Dermis blood vessel endothelial cell (primary cell): ENCODE measurements around the gene SHISA7. TPM values are rescaled to one million over a fixed set of nuclear protein-coding genes. Genes with fewer than 3 reads are reported as not detected.
"Not testable (repeated sequence)": the region's sequence is repeated elsewhere in the genome, so short reads cannot be mapped to it uniquely, and the experiment has no call there.

Source experiments
- DNase-seq: peaks from one replicate; pipeline ENCODE4 v3.0.0; 2010
- total RNA-seq: library from RNA; depleted of rRNA; stranded (reverse); fragments of >200 nt; gene quantifications from 2 replicates; pipeline ENCODE4 v1.2.3, GENCODE V29; 2014

Gene SHISA7
- total RNA-seq, 1 donor from 2014 or later, result not detected

DNA sequence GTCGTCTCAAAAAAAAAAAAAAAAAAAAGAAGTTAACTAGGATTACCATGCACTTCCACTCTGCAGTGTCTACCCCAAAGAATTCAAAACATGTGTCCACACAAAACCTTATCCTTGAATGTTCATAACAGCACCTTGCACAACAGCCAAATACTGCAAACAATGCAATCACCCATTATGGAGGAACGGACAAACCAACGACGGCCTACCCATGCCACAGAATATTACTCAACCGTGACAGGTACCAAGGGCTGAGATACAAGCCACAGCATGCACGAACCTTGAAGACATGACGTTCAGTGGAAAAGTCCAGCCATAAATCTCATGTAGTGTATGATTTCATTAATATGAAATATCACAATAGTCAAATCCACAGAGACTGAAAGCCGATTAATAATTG is 3.0 kb upstream of the SHISA7 start:
- DNase-seq, result no peak

DNA sequence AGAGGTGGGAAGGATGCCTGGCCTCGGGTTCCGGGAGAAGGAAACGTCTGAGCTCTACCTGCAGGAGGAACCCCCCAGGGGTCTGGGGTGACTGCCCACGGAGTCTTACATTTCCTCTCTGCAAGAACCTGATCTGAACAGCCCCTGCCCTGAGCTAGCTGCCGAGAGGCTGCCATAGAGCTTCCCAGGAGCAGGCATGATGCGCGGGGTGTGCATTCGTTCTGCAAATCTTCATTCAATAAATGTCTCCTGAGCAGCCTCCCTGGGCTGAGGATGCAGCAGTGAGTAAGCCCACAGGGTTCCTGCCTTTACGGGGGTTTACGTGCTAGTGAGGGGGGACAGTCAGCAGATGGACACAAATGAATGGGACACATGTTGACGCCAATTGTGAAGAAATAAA is 1.5 kb upstream of the SHISA7 start:
- no peak for DNase-seq

DNA sequence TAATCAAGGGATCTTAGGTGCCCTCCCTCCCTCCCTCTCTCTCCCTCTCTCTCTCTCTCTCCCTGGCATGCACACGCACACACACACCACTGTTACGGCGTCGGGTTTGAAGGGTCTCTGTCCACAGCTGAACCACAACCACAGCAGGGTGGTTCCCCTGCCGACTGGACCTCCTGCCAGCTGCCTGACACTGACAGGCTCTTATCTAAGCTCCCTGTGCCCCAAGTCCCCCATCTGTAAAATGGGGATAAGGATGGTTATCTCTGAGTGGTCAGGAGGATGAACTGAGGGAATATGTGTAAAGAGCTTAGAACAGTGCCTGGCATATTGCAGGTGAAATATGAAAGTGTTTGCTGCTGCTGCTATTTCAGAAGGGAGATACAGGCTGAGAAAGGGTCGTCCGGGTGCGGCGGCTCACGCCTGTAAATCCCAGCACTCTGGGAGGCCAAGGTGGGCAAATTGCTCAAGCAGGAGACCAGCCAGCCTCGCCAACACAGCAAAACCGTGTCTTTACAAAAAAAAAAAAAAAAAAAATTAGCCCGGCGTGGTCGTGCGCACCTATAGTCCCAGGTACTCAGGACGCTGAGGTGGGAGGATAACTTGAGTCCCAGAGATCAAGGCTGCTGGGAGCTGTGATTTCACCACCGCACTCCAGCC is 852 bp upstream of the SHISA7 start:
- no peak for DNase-seq

DNA sequence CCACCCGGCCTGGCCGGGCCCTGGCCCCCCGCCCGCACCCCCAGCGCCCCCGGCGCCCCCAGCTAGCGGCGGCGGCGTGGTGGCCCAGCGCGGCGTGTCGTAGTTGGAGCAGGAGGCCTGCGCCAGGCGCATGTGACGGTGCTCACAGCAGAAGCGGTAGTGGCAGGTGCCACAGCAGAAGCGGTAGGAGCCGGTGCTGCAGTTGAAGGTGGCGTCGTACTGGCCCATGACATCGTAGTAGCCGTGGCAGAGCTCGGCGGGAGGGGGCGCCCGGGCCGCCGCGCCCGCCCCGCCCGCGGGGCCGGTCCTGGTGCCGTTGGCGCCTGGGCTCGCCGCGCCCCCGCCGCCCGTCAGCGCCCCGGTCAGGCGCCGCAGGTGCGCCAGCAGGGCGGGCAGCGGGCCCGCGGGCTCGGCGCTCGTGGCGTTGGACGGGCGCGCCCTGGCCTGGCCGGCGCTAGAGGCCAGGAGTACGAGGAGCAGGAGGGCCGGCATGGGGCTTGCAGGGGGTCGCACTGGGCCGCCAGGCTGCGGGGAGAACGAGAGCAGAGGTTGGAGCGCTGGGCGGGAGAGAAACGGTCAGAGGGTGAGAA is 633 bp downstream of the SHISA7 start:
- DNase-seq, result no peak

DNA sequence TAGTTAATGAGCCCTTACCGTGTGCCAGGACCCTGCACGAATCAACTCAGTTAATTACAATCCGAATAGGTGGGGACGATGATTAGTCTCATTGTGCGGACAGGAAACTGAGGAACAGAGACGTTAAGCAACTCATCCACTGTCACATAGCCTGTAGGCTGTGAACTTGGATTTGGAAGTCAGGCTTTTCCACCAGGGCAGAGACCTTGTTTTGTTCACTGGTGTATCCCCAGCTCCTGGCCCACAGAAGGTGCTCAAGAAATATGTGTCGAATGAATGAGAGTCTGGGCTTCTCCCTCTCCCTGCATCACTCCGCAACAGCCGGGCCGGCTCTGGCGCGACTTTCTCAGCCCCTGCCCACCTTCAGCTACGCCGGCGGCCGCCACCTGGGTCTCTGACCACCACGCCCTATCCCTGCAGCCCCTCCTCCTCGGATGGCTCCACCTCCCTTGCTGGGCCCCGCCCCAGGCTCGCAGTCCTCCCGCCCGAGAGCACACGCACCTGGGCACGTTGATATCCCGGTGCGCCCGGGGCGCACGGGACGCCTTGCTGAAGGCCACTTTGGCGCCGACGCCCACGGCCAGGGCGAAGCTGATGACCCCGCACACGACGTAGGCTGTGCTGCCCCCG is 1.3 kb downstream of the SHISA7 start:
- no peak for DNase-seq

DNA sequence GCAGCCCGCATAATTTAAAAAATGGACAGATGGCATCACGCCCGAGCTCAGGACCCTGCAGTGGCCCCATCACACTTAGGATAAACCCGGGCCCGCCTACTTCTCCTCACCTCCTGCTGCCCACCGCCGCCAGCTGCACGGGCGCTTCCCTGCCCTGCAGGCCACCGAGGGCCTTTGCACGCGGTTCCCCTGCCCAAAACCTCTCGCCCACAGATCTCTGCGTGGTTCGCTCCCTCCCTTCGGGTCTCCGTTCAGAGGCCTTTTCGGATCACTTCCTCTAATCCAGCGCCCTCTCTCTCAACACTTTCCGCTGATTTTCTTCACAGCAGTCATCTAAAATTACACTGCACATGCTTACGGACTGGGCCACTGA is 1.8 kb downstream of the SHISA7 start:
- no peak for DNase-seq

DNA sequence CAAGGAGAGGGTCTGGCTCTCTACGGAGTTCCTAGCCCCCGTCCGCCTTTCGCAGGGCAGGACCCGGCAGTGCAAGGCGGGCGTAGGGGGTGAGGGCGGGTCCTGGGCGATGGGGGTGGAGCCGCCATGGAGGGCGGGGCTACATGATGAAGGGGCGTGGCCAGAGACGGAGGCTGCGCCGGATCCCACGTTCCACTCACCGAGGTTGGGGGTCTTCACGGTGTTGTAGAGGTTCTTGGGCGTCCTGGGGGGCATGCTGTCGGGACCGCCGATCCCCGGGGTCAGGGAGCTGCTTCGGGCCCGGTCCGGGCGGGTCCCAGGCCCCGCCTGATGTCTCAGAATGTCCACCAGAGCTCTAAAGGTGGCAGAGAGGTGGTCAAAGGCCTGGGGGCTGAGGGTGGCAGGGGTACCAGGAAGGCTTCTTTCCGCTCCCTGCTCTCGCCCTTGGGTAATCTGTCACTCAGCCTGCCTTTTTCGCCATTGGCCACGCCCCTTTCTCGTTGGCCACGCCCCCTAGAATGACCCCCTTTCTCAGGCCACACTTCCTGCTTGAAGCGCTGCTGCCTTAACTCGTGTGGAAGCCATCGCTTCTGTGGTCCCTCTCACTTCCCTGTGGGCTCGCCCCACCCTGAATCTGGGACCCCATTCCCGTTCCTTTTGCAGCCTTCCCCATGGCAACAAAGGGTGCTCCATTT is 2.5 kb downstream of the SHISA7 start:
- DNase-seq, result no peak

DNA sequence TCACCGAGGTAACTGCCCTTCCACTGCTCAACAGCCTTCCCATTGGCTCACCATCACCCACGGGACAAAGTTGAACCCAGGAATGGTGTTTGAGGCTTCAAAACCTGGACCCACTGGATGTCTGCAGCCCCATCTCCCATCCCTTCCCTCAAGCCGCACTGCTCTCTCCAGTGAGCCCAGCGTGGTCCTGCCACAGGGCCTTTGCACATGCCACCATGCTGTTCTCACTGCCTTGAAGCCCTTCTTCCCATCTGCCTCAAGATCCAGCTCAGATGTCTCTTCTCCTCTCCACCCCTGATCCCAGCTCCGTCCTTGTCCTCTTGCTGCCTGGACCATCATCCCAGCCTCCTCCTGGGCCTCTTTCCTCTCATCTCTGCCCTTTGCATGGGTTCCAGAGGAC is 4.0 kb downstream of the SHISA7 start:
- DNase-seq, result no peak

DNA sequence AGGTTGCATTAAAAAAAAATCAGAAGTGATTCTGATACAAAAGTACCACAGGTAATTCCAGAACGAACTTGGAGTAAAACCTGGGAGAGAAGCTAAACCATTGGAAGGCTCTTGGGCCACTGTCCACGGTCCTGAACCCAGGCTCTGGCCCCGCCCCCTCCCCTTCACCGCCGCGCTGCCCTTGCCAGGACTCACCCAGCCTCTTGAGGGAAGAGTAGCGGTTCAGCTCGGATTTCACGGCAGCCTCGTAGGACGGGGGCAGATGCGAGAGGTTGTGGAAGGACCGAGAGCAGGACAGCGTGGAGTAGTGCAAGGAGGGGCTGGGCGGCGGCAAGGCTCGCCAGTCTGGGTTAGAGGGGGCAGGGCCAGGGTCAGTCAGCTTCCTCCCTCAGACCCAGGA is 5.7 kb downstream of the SHISA7 start:
- DNase-seq, result peak; percentile 73

DNA sequence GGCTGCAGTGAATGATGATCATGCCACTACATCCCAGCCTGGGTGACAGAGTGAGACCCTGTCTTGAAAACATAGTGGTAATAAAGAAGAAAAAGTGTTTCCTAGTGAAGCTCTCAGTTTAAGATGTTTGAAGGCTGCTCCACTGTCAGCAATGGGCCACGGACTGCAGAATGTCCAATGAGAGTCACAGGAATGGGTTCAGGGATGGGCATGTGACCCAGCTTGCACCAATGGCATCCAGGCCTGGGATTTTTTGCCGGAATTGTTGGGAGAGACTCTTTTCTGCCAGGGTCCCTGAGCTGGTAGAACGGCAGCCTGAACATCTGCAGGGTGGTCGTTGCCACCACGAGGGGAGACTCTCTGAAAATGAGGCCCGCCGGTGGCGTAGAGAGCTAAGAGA is 6.3 kb downstream of the SHISA7 start:
- no peak for DNase-seq

DNA sequence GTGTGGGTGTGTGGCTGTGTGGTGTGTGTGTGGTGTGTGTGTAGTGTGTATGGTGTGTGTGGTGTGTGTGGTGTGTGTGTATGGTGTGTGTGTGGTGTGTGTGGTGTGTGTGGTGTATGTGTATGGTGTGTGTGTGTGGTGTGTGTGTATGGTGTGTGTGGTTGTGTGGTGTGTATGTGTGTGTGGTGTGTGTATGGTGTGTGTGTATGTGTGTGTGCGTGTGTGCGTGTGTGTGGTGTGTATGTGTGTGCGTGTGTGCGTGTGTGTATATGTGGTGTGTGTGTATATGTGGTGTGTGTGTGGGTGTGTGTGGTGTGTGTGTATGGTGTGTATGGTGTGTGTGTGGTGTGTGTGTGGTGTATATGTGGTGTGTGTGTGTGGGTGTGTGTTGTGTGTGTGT is 8.1 kb downstream of the SHISA7 start:
- DNase-seq, result no peak

DNA sequence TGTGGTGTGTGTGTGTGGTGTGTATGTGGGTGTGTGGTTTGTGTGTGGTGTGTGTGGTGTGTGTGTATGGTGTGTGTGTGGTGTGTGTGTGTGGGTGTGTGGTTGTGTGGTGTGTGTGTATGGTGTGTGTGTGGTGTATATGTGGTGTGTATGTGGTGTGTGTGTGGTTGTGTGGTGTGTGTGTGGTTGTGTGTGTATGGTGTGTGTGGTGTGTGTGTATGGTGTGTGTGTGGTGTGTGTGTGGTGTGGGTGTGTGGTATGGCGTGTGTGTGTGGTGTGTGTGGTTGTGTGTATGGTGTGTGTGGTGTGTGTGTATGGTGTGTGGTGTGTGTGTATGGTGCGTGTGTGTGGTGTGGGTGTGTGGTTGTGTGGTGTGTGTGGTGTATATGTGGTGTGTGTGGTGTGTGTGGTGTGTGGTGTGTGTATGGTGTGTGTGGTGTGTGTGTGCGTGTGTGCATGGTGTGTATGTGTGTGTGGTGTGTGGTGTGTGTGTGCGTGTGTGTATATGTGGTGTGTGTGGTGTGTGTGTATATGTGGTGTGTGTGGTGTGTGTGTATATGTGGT is 8.7 kb downstream of the SHISA7 start:
- DNase-seq, result no peak

DNA sequence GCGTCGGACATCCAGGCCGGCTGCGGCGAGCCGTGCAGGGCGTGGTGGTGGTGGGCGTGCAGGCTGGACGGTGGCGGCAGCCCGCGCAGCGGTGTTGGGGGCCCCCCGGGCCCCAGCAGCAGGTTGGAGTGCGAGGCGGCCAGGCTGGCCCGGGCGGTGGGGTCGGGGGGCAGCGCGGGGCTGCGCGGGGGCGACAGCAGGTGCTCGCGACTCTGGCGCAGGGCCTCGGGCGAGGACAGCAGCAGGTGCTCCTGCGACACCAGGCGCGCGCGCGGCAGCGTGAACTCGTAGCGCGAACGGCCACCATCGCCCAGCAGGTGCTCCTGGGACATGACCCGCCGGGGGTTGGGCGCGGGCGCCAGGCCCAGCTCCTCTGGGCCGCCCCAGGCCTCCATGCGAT is 9.8 kb downstream of the SHISA7 start:
- DNase-seq, result no peak

DNA sequence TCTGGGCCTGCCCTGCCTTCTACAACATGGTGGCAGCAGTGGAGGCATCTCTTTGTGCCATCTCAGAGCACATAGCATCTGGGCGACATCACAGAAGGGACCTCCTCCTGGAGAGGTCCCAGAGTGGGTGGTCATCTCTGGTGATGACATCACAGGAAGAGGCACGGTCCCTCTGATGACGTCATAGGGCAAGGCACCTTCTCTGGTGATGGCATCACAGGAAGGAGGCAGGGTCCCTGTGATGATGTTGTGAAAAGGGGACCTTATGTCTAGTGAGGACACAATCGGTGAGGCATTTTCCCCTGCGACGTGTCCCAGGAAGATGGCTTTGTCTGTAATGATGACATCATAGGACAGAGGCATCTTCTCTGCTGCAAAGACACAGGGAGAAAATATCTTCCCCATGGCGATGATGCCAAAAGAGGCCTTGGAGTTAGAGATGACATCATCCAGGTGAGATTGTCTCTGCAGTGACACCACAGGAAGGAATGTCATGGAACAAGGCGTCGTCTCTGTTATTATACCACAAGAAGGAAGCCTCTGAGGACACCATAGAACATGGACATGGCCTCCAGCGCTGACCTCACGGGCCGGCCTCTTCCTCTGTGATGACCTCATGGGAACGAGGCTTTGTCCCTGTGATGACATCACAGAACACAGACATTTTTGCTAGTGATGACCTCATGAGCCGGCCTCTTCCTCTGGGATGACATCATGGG is 10.7 kb downstream of the SHISA7 start:
- DNase-seq, result no peak

DNA sequence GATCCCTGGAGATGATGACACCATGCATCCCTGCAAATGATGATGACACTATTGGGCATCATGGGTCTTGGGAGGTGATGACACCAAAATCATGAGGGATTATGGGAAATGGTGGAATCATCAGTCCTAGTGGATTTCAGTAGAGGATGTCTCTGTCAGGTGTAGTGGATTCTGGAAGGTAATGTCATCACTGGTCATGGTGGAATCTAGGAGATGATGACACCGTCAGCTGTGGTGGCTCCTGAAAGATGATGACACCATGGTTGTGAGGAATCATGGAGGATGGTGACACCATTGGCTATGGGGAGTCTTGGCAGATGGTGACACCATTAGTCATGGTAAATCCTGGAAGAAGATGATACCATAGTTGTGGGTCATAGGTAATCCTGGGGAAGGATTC is 11.9 kb downstream of the SHISA7 start:
- DNase-seq, result no peak

DNA sequence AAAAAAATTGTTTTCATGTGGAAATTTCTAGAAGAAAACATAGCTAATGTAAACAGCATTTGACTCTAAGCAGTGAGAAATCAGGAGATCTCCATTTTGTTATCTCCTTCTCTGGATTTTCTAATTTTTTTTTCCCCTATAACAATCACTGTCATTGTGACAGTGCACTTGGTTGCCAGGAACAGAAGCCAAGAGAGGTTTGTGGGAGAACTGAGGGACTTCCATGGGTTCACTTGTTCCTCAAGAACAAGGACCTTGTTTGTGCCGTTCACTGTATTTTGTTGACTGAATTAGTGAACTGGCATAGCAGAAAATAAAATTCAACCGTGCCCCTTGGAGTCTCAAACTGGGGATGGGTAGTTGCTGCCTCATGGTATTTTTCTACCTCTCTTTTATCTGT is 17.1 kb downstream of the SHISA7 start:
- DNase-seq, result no peak

DNA sequence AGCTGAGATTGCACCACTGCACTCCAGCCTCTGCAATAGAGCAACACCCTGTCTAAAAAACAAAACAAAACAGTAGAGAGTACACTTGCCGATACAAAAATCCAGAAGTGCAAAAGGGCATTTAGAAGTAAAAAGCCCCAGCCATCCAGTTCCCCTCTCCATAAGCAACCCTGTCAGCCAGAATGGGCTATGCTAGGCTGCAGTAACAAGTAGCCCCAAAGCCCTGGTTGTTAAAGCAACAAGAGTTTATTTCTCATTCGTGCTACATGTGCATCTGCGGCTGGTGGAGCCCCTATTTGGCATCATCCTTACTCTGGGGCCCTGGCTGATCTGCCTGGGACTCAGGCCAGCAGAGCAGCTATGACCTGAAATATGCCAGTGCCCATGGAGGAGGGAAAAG is 18.6 kb downstream of the SHISA7 start:
- no peak for DNase-seq

DNA sequence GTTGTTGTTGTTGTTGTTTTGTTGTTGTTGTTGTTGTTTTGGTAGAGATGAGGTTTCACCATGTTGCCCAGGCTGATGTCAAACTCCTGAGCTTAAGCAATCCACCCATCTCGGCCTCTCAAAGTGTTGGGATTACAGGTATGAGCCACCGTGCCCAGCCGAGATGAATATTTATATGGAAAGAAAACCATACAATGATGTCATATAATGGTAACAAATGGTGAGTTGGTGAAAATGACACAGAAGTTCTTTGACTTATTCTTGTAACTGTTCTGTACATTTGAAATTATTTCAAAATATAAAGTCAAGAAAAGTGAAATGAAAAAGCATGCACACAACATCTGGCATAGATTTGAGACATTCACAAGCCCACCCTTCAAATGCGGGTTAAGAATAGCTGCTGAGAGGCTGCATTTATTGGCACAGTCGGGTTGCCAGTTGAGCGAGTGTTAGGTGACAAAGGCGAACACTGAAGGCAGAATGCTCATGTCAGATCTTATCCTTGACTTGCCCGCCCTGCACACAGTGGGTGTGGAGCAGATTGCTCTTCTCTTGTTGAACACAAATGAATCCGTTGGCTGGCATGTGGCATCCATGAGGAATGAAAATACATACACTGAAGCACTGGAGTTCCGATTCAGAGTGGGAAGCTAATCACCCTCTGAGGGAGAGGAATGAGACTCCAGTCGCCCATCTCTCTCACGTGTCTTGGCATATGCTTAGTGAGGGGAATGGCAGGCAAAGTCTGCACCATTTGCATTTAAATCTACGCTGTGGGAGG is 19.7 kb downstream of the SHISA7 start:
- DNase-seq, result no peak

DNA sequence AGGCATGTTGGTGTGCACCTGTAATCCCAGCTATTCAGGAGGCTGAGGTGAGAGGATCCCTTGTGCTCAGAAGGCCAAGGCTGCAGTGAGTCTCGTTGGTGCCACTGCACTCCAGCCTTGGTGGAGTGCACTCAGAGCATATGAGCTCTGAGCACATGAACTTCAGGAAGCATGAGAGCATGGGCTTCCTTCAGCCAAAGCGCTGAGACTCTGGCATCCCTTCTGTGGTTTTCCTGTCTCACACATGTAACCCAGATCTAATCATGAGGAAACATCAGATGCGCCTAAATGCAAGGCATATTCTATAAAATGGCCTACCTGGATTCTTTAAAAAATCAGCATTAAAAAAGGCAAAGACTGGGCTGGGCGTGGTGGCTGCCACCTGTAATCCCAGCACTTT is 21.8 kb downstream of the SHISA7 start:
- not testable (repeated sequence) for DNase-seq

DNA sequence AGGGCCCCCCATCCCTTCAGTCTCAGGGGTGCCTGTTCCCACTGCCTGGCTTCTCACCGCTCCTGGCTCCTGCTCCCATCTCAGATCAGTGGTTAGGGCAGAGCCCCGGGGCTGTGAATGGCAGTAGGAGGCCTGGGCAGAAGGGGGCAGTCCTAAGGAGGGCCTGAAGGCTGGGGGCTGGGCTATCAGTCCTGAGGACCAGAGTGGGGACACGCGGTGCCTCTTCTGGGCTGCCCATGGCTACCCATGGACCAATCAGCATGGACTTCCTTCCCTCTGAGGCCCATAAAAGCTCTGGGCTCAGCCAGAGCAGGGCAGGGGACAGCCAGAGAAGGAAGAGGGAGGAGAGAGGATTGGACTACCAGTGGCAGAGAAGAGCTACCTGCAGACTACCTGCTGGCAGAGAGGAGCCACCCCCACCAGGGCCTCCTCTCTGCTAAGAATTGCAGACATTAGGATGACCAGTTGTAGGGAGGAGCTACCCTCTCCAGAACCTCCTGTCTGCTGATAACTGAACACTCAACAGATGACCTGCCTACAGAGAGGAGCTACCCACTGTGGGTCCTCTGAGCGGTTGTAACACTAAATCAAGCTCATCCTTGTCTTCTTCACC is 23.4 kb downstream of the SHISA7 start:
- no peak for DNase-seq

DNA sequence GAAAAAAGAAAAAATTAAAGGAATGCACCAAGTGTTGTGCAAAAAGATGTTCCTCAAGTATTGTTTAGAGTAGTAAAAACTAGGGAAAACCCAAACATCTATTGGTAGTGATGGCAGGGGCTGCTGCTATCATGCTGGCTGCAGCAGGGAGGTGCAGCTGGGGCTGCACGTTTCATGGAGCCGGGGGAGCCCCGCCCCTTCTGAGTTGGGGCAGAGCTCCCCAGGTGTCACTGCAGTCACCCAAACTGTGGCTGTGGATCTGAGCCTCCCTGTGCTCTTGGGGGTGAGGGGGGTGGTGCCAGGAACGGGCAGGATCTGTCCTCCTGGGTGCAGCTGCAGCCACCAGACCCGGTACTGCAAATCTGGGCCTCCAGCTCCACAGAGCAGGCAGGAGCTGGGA is 24.0 kb downstream of the SHISA7 start:
- no peak for DNase-seq

DNA sequence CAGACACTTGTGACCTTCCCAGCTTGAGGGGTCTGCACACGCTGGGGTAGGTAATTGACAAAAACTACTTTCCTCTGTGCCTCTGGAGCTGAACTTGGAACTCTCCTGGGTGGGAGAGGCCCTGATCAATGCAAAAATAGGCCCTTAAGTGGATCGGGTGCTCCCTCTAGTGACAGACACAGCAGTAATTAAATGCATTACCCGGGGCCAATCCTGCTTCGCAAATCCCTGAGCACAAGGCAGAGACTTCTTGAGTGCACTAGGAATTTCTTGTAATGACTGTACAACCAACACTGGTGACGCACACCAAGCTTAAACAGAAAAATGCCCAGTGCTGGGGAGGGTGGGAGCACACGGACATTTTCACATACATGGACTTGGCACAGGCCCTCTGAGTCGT is 24.9 kb downstream of the SHISA7 start:
- DNase-seq, result peak; percentile 87
